Chondrocyte (in vitro differentiated cells): Measurements from ENCODE around the gene CCZ1B. TPM values are rescaled to one million over a fixed set of nuclear protein-coding genes. Genes with fewer than 3 reads are reported as not detected.
A peak's percentile ranks its signal among the peaks of the same experiment; 100 is the strongest.
"Not testable (repeated sequence)": the region's sequence is repeated elsewhere in the genome, so short reads cannot be mapped to it uniquely, and the experiment has no call there.

ENCODE experiments used
- DNase-seq: peaks from one replicate; pipeline ENCODE4 v3.0.0; 2021; ENCODE audit warnings: mixed read lengths, low spot score
- H3K27ac Mint-ChIP-seq: one replicate; pipeline ENCODE4 v1.8.0; 2021; ENCODE audit warnings: mild to moderate bottlenecking, moderate library complexity, mixed read lengths; ENCODE audit not compliant: unreplicated experiment
- H3K27me3 Mint-ChIP-seq: 2 replicates; pipeline ENCODE4 v1.8.0; 2021; ENCODE audit warnings: low read depth, mixed read lengths
- H3K36me3 Mint-ChIP-seq: 2 replicates; pipeline ENCODE4 v1.8.0; 2021; ENCODE audit warnings: low read depth, mixed read lengths
- H3K4me1 Mint-ChIP-seq: 2 replicates; pipeline ENCODE4 v1.8.0; 2021; ENCODE audit warnings: low read depth, mild to moderate bottlenecking, mixed read lengths
- H3K4me3 Mint-ChIP-seq: one replicate; pipeline ENCODE4 v1.8.0; 2021; ENCODE audit warnings: mild to moderate bottlenecking, moderate library complexity, mixed read lengths; ENCODE audit not compliant: unreplicated experiment
- H3K9me3 Mint-ChIP-seq: 2 replicates; pipeline ENCODE4 v1.8.0; 2021; ENCODE audit warnings: low read depth, mixed read lengths
- total RNA-seq: library from RNA; stranded (reverse); gene quantifications from 3 replicates; pipeline ENCODE4 v1.2.1, GENCODE V29; 2021

CCZ1B gene
- total RNA-seq, 1 donor from 2014 or later: 72.6 TPM

DNA sequence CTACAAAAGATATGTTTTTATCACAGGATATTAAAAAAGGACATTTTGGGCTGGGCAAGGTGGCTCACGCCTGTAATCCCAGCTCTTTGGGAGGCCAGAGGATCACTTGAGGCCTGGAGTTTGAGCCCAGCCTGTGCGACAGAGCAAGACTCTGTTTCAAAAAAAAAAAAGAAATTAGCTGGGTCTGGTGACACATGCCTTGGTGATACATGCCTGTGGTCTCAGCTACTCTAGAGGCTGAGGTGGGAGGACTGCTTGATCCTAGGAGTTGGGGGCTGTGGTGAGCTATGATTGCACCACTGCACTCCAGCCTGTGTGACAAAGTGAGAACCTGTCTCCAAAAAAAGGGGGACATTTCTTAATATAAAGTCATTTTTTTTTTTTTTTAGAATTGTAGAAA, 25.7 kb downstream of the CCZ1B start:
- not testable (repeated sequence) for H3K9me3 Mint-ChIP-seq, H3K4me3 Mint-ChIP-seq, H3K27me3 Mint-ChIP-seq, H3K27ac Mint-ChIP-seq, H3K36me3 Mint-ChIP-seq, H3K4me1 Mint-ChIP-seq, DNase-seq

- not testable (repeated sequence) for H3K9me3 Mint-ChIP-seq, H3K27me3 Mint-ChIP-seq, DNase-seq, H3K27ac Mint-ChIP-seq, H3K4me3 Mint-ChIP-seq, H3K36me3 Mint-ChIP-seq, H3K4me1 Mint-ChIP-seq
These were observed 26.2 kb downstream of the CCZ1B start for GRCh38 chr7:6799887-6800286.

DNA sequence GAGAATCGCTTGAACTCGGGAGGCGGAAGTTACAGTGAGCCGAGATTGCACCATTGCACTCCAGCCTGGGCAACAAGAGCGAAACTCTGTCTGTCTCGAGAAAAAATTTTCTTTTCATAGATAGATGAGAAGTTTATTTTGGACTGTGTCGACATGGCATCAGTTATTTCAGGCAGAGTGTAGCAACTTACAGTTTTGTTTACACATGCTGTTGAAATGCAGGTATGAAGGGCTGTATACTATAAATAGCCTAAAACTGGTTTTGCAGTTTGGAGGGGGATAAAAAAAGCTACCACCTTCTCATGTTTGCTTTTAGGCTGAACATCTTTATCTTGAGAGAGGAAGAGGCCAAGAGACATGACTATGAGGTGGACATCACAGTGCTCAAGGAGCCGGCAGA, 28.0 kb downstream of the CCZ1B start:
- DNase-seq, H3K4me1 Mint-ChIP-seq, H3K27ac Mint-ChIP-seq, H3K36me3 Mint-ChIP-seq, H3K9me3 Mint-ChIP-seq, H3K4me3 Mint-ChIP-seq, H3K27me3 Mint-ChIP-seq: not testable (repeated sequence)

DNA sequence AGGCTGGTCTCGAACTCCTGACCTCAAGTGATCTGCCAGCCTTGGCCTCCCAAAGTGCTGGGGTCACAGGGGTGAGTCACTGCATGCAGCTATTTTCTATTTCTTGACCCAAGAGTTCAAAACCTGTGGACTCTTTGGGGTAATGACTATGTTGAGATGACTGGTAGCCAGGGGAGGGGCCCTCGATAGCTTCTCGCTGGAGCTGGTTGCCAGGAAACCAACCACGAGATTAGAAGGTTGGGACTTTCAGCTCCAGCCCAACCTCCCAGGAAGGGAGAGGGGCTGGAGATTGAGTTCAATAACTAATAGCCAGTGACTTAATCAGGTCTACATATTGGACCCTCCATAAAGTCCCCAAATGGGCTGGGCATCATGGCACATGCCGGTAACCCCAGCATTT, 28.9 kb downstream of the CCZ1B start:
- not testable (repeated sequence) for H3K27ac Mint-ChIP-seq, H3K4me1 Mint-ChIP-seq, H3K9me3 Mint-ChIP-seq, H3K27me3 Mint-ChIP-seq, DNase-seq, H3K36me3 Mint-ChIP-seq, H3K4me3 Mint-ChIP-seq

DNA sequence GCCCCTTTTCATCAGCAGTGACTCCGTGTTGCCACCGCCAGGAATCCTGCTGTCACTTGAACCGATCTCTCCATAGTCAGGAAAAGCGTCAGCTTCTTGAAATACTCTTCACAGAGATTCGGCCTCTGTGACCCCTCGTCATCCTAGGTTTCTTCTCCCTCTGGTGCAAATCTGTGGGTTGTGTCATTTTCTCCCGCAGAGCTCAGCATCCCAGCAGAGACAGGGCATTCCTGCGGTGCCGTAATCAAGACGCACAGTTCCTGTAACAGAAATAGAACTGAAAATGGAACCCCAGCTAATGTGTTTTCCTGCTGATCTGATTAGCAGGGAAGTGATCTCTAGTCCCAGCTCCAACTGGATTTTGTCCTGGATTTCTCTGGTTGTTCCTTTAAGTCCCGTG, 31.8 kb downstream of the CCZ1B start:
- not testable (repeated sequence) for H3K4me3 Mint-ChIP-seq, H3K9me3 Mint-ChIP-seq, H3K27ac Mint-ChIP-seq, H3K27me3 Mint-ChIP-seq, DNase-seq, H3K36me3 Mint-ChIP-seq, H3K4me1 Mint-ChIP-seq

GRCh38 chr7:6792113-6792872, 33.8 kb downstream of the CCZ1B start:
- H3K4me3 Mint-ChIP-seq, H3K4me1 Mint-ChIP-seq, H3K9me3 Mint-ChIP-seq, DNase-seq, H3K27me3 Mint-ChIP-seq, H3K36me3 Mint-ChIP-seq: not testable (repeated sequence)
- H3K27ac Mint-ChIP-seq: peak overlapping the region; percentile 74

DNA sequence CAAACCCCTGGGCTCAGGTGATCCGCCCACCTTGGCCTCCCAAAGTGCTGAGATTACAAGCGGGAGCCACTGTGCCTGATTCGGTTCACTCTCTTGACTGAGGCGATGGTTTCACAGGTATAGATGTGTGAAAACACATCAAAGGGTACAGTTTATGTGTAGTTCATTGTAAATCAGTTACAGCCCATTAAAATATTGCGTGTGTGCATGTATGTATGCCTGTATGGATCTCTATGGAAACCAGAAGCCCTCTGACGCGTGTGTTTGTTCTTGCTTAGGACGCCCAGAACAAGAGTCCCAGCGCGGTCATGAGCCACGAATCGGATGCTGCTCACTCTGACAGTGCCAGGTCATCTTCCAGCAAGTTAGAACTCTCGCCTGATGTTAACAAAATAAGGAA, 36.7 kb downstream of the CCZ1B start:
- not testable (repeated sequence) for H3K36me3 Mint-ChIP-seq, H3K27me3 Mint-ChIP-seq, H3K27ac Mint-ChIP-seq, H3K4me1 Mint-ChIP-seq, H3K9me3 Mint-ChIP-seq, H3K4me3 Mint-ChIP-seq, DNase-seq

DNA sequence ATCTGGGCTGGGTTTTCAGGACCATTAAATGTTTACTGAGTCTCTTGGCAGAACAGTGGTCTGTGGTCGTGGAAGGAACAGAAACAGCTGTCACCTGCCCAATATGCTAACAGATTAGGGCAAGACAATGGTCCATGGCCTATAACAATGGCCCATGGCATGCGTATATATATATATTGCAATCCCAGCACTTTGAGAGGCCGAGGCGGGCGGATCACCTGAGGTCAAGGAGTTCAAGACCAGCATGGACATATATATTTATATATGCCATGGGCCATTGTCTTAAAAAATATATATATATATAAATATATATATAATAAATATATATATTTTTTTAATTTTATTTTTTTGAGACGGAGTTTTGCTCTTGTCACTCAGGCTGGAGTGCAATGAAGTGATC, 44.5 kb downstream of the CCZ1B start:
- not testable (repeated sequence) for H3K27ac Mint-ChIP-seq, H3K27me3 Mint-ChIP-seq, H3K4me1 Mint-ChIP-seq, DNase-seq, H3K36me3 Mint-ChIP-seq, H3K9me3 Mint-ChIP-seq, H3K4me3 Mint-ChIP-seq

GRCh38 chr7:6761186-6761585, 64.9 kb downstream of the CCZ1B start:
- H3K9me3 Mint-ChIP-seq, H3K27me3 Mint-ChIP-seq, H3K36me3 Mint-ChIP-seq, H3K4me1 Mint-ChIP-seq, H3K27ac Mint-ChIP-seq, DNase-seq, H3K4me3 Mint-ChIP-seq: not testable (repeated sequence)

GRCh38 chr7:6753964-6754363, 72.1 kb downstream of the CCZ1B start, which contains the start of gene RSPH10B2:
Gene RSPH10B2 (plus strand): TSS chr7:6754103. CDS start chr7:6757678, 3,575 bp downstream.
- not testable (repeated sequence) for H3K4me3 Mint-ChIP-seq, H3K27me3 Mint-ChIP-seq, DNase-seq, H3K36me3 Mint-ChIP-seq, H3K4me1 Mint-ChIP-seq, H3K9me3 Mint-ChIP-seq, H3K27ac Mint-ChIP-seq

DNA sequence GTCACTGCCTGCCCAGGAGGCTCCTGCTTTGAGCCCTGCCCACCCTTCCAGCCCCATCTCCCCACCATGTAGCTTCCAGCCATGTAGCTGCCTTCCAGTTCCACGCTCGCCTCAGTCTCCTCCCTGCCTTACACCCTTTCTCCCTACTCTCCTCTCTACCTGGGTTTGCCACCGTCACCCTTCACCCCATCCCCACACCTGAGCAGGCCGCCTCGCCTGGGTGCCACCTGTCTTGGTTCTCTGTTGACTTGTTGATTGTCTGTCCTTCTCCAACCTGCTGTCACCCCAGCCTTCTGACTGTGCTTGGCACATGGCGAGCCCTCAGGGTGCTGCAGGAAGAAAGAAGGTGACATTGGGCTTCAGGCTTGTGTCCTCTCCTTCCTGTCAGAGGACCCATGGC, 75.9 kb downstream of the CCZ1B start:
- not testable (repeated sequence) for H3K4me1 Mint-ChIP-seq, H3K27ac Mint-ChIP-seq, H3K4me3 Mint-ChIP-seq, H3K9me3 Mint-ChIP-seq, H3K36me3 Mint-ChIP-seq, H3K27me3 Mint-ChIP-seq
- DNase-seq: peak; percentile 86

DNA sequence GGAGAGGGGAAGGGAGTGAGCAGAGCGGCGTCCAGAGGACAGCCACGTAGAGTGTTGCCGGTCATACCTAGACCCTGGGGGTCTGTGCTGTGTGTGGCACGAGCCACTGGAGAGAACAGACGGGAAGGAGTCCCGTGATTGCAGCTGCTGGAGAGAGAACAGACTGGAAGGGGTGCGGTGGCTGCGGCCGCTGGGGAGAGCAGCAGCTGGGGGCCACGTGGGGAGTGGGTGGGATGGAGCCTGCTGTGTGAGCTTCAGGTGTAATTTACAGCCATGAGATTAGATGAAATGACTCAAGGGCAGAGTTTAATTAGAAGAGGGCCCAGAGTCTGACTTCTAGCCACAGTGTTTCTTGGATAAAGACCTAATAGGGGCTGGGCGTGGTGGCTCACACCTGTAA, 76.7 kb downstream of the CCZ1B start:
- not testable (repeated sequence) for H3K36me3 Mint-ChIP-seq

More for the DNA sequence above, 76.7 kb downstream of the CCZ1B start:
- H3K27ac Mint-ChIP-seq, H3K27me3 Mint-ChIP-seq, H3K4me1 Mint-ChIP-seq, DNase-seq, H3K4me3 Mint-ChIP-seq, H3K9me3 Mint-ChIP-seq: not testable (repeated sequence)
